Measurements from ENCODE around the gene MDN1. TPM values are rescaled to one million over a fixed set of nuclear protein-coding genes. Genes with fewer than 3 reads are reported as not detected.

MDN1 gene
- polyA plus RNA-seq, 2 of the 4 experiments (the other 2 are of a cell fraction): 6.4 to 20.5 TPM

DNA sequence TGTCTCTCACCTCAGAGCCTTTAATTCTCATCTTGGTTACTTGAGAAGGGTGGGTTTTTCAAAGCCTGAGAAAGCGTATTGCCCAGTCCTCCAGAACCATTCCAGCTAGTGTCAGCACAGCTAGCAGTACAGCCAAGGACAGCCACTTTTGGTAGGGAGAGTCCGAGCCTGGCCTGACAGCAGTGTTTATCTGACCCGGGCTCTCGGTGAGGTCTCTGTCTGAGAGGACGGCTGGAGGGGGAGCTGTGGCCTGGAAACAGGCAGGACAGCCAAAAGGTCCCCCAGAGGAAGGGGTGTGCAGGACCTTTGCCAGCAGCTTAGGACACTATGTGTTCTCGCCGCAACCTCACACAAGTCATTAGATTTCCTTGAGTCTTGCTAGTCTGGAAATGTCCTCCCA, 219.9 kb downstream of the MDN1 start:
- no peaks in the 10 kb centered on the region for H3K9me3 ChIP-seq
- no peaks in the 10 kb centered on the region for H3K4me1 ChIP-seq
- WGBS (ENCODE audit: missing lambda C conversion rate): 88% methylated on average over 3 of the region's 7 CpGs
- TF ChIP-seq HDAC2 (IDR thresholded peaks at IDR 0.05) (no peak), HOXB13 (CRISPR knock-in tag; IDR thresholded peaks at IDR 0.05; ENCODE audit: low read depth) (no peak), ZFP36 (IDR thresholded peaks at IDR 0.05; ENCODE audit: borderline replicate concordance, partially characterized antibody) (no peak), TP53 (CRISPR knock-in tag; IDR thresholded peaks at IDR 0.05) (no peak), MAFK (IDR thresholded peaks at IDR 0.05; ENCODE audit: partially characterized antibody) (no peak), NR3C1 (IDR thresholded peaks at IDR 0.05) (no peak), ZC3H11A (IDR thresholded peaks at IDR 0.05) (no peak), EP300 (IDR thresholded peaks at IDR 0.05) (no peak), HEYL (CRISPR knock-in tag; IDR thresholded peaks at IDR 0.05) (no peak), RFX5 (IDR thresholded peaks at IDR 0.05) (no peak), SMC3 (IDR thresholded peaks at IDR 0.05) (no peak), CBX2 (IDR thresholded peaks at IDR 0.05; ENCODE audit: borderline replicate concordance, low read depth) (no peak)
- TF ChIP-seq, protein P1, sequence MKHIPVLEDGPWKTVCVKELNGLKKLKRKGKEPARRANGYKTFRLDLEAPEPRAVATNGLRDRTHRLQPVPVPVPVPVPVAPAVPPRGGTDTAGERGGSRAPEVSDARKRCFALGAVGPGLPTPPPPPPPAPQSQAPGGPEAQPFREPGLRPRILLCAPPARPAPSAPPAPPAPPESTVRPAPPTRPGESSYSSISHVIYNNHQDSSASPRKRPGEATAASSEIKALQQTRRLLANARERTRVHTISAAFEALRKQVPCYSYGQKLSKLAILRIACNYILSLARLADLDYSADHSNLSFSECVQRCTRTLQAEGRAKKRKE (CRISPR knock-in tag; IDR thresholded peaks at IDR 0.05; ENCODE audit: low read depth): no peak
- TF ChIP-seq, protein P2, sequence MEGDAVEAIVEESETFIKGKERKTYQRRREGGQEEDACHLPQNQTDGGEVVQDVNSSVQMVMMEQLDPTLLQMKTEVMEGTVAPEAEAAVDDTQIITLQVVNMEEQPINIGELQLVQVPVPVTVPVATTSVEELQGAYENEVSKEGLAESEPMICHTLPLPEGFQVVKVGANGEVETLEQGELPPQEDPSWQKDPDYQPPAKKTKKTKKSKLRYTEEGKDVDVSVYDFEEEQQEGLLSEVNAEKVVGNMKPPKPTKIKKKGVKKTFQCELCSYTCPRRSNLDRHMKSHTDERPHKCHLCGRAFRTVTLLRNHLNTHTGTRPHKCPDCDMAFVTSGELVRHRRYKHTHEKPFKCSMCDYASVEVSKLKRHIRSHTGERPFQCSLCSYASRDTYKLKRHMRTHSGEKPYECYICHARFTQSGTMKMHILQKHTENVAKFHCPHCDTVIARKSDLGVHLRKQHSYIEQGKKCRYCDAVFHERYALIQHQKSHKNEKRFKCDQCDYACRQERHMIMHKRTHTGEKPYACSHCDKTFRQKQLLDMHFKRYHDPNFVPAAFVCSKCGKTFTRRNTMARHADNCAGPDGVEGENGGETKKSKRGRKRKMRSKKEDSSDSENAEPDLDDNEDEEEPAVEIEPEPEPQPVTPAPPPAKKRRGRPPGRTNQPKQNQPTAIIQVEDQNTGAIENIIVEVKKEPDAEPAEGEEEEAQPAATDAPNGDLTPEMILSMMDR (IDR thresholded peaks at IDR 0.05): no peak
- TF ChIP-seq, protein P3, sequence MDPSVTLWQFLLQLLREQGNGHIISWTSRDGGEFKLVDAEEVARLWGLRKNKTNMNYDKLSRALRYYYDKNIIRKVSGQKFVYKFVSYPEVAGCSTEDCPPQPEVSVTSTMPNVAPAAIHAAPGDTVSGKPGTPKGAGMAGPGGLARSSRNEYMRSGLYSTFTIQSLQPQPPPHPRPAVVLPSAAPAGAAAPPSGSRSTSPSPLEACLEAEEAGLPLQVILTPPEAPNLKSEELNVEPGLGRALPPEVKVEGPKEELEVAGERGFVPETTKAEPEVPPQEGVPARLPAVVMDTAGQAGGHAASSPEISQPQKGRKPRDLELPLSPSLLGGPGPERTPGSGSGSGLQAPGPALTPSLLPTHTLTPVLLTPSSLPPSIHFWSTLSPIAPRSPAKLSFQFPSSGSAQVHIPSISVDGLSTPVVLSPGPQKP (IDR thresholded peaks at IDR 0.05; ENCODE audit: low read depth, low read length): no peak
- TF ChIP-seq, protein P4, sequence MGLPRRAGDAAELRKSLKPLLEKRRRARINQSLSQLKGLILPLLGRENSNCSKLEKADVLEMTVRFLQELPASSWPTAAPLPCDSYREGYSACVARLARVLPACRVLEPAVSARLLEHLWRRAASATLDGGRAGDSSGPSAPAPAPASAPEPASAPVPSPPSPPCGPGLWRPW (IDR thresholded peaks at IDR 0.05): no peak
- TF ChIP-seq, protein P5, sequence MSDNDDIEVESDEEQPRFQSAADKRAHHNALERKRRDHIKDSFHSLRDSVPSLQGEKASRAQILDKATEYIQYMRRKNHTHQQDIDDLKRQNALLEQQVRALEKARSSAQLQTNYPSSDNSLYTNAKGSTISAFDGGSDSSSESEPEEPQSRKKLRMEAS (IDR thresholded peaks at IDR 0.05): no peak
- TF ChIP-seq, protein P6, sequence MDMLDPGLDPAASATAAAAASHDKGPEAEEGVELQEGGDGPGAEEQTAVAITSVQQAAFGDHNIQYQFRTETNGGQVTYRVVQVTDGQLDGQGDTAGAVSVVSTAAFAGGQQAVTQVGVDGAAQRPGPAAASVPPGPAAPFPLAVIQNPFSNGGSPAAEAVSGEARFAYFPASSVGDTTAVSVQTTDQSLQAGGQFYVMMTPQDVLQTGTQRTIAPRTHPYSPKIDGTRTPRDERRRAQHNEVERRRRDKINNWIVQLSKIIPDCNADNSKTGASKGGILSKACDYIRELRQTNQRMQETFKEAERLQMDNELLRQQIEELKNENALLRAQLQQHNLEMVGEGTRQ (IDR thresholded peaks at IDR 0.05): no peak
- TF ChIP-seq, protein P7, sequence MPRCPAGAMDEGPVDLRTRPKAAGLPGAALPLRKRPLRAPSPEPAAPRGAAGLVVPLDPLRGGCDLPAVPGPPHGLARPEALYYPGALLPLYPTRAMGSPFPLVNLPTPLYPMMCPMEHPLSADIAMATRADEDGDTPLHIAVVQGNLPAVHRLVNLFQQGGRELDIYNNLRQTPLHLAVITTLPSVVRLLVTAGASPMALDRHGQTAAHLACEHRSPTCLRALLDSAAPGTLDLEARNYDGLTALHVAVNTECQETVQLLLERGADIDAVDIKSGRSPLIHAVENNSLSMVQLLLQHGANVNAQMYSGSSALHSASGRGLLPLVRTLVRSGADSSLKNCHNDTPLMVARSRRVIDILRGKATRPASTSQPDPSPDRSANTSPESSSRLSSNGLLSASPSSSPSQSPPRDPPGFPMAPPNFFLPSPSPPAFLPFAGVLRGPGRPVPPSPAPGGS (IDR thresholded peaks at IDR 0.05): no peak
- H3K27ac ChIP-seq: no peak overlapping the region
- FAIRE-seq (no peak), DNase-seq (ENCODE audit: low read depth in 1 of 2, low spot score in 1 of 2) (no peak), ATAC-seq (no peak)
- no peak overlapping the region for H3K4me3 ChIP-seq
- CTCF ChIA-PET: interaction anchor here (1.2 to 3.3 kb wide), 2 partner anchors 10 to 39 kb away, joined by 3 to 14 read pairs; partner anchors contain the start of gene LYRM2
- POLR2A ChIA-PET: no interaction called here
- H3K4me2 ChIP-seq: no peak overlapping the region

DNA sequence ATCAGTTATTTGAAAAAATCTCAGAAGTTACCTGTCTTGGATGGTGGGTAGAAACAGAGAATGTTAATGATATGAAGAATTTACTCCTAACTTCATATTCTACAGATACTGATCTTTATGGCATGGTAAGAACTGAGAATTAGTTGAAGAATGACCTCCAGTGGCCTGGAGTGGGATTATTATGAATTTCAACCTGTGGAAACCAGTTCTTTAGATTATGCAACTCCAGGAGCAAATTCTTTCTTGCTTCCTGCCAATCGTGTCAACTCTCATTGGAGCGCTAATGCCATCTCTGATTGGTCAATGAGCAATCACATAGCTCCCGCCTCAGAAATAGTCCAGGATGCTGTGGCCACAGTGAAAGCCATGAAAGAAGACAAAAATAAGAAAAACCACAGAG, 221.6 kb downstream of the MDN1 start:
- Histone ChIP-seq H3K4me1 (no peaks in the 10 kb centered on the region), H3K9me3 (no peaks in the 10 kb centered on the region), H3K4me2 (no peak overlapping the region), H3K27ac (no peak overlapping the region), H3K4me3 (no peak overlapping the region)
- WGBS (ENCODE audit: missing lambda C conversion rate): 18% methylated on average over 3 of the region's 3 CpGs
- ATAC-seq (peak in 1 of 2 experiments; percentile 61; a peak in 3 of 6 replicates), FAIRE-seq (no peak), DNase-seq (ENCODE audit: low read depth in 1 of 2, low spot score in 1 of 2) (peak; percentile 17 to 53)
- ChIA-PET POLR2A (no interaction called here), CTCF (interaction anchor here (1.4 kb wide), 1 partner anchor 12 kb away, joined by 5 read pairs; no protein-coding TSS in a partner anchor)
- TF ChIP-seq, protein P8, sequence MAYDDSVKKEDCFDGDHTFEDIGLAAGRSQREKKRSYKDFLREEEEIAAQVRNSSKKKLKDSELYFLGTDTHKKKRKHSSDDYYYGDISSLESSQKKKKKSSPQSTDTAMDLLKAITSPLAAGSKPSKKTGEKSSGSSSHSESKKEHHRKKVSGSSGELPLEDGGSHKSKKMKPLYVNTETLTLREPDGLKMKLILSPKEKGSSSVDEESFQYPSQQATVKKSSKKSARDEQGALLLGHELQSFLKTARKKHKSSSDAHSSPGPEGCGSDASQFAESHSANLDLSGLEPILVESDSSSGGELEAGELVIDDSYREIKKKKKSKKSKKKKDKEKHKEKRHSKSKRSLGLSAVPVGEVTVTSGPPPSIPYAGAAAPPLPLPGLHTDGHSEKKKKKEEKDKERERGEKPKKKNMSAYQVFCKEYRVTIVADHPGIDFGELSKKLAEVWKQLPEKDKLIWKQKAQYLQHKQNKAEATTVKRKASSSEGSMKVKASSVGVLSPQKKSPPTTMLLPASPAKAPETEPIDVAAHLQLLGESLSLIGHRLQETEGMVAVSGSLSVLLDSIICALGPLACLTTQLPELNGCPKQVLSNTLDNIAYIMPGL (CRISPR knock-in tag; IDR thresholded peaks at IDR 0.05; ENCODE audit: borderline replicate concordance): no peak
- TF ChIP-seq RAD21 (conservative IDR thresholded peaks at IDR 0.05 in 1 of 2, IDR thresholded peaks at IDR 0.05 in 1 of 2) (peak in 1 of 2 experiments; percentile 19; a peak in 1 of 5 replicates), CEBPB (IDR thresholded peaks at IDR 0.05) (peak in 1 of 2 experiments; percentile 56; a peak in 1 of 4 replicates)

All from A549 (cell line).